Activated naive CD4-positive, alpha-beta T cell (primary cell): ENCODE data around the gene PRKN.

Experiments
- DNase-seq, 4 experiments: peaks; one replicate each; lab custom pipeline; 2025; lab: John Stamatoyannopoulos, UW

The PRKN gene

DNA sequence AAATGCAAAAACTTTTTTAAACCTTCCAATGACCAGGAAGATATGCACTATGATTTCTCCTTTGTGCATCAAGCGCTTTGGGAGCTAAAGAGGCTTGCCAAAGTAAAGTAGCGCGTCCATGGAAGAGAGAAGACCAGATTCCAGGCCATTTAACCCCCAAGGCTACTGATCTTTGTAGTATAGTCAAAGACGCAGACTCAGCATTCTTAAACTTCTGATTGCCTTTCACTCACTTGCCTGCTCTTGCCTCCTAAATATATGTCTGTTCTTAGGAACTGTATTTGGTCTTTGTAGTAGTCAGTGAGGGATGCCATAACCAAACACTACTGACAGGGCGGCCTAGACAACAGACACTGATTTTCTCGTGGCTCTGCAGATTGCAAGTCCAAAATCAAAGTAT, 426.4 kb downstream of the PRKN start:
- DNase-seq, result no peak

DNA sequence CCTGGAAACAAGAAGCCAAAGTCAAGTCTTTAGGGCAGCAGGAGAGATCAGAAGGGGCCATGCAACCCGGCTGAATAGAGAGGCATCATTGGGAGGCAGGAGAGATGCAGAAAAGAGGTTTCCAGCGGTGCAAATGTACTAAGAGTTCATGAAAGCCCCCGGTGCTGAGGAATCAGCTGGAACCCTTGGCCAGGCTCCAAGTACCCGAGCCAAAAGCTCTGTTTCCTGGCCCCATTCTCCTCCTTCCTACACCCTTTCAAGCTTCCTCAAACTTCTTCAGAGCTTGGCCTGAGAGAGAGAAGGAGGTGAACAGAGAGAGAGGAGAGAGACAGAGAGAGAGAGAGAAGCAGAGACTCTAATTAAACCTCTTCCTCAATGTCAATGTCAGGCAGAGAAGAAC, 433.5 kb downstream of the PRKN start:
- no peak for DNase-seq

DNA sequence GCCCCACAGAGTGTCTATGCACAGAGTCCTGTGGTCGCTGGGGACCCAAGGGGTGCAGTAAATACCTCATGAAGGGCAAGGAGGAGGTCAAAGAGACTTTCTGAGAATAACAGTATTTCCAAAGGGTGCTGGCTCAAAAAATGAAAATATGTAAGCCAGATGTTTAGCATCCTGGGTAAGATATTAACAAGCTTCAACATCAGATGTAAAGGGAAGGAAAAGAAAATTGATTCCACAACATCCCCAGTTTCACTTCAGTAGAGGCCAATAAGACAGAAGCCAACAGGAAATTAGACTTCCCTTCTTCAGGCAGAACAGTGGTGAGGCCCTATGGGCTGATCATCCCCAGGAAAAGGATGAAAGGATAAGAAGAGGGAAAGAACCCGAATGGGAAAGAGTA, 434.7 kb downstream of the PRKN start:
- no peak for DNase-seq

DNA sequence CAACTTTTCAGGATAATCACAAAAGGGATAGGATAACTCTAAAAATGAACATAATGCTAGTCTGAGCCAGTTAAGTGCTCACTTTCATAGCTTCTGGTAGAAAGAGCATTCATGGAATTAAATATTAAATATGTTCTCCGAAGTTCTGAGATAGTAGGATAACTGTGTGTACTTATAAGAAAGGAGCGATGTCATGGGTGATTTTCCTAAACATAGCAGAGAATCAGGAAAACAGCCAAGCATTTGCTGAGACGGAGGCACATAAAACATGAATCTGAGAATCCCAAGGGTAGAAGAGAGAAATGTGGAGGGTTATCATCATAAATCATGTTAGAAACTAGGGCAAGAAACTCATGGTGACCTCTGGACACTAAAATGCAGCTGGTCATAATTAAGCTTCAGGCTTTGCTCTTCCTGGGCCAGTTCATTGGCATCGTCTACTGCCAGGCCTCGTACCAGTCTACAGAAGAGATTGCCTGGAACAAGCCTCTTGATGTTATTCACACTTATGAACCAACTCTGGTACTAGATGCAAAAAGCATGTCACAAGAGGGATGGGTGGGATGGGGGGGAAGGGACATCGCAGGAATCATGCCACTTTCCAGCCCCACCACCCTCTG, 436.6 kb downstream of the PRKN start:
- no peak for DNase-seq

DNA sequence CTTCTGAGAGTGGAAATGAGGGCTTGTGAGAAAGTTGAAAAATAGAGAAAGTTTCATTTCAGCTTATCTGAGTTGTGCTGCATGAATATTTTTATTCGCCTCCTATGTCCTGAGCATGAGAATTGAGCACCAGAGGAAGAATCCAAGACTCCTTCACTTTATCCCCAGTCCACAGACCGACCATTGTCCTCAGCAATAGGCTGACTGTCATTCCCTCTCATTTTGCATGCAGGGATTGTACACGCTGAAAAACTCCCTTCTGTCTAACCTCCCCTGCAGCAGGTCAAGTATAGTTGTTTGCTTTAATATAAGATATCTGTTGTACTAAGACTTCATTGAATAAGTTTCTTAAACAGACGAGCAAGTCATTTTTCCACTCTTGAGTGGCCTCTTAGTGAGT, 437.6 kb downstream of the PRKN start:
- DNase-seq, result no peak

DNA sequence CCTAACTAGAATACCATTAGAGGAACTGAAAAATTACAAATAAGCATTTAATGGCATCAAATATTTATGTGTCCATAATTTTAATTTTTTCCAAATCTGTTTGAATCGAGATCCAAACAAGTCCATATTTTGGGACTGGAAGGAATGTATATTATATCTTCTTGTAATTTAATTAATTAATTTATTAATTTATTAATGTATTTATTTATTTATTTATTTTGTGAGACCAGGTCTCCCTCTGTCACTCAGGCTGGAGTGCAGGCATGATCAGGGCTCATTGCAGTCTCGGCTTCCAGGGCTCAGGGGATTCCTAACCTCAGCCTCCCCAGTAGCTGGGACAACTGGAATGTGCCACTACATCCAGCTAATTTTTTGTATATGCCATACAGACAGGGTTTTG, 453.6 kb downstream of the PRKN start:
- DNase-seq, result no peak

DNA sequence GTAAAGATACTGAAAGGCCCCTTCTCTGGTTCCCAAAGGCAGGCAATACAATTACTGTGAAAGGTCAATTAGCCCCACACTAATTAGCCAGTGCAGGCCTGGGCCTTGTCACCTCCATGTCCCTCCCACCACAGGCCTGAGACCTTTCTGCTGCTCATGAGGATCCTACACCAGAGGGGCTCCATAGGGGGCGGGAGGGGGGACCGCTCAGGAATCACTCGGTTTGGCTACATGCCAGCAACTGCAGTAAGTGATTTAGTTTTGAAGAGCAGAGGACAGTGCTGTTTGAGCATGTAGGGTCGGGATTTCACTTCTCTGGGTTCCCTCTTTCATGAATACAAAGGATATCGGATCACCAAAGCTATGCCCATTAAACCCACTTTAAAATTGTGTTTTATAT, 455.6 kb downstream of the PRKN start:
- DNase-seq, result no peak

DNA sequence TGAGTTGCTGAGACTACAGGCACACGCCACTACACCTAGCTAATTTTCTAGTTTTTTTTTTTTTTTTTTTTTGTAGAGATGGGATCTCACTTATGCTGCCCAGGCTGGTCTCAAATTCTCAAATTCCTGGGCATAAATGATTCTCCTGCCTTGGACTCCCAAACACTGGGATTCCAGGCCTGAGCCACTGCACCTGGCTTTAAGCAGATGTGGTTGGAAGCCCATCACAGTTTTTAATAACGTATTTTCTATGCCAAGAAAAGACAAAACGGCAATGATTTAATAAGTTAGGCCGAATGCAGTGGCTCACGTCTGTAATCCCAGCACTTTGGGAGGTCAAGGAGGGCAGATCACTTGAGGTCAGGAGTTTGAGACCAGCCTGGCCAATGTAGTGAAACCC, 456.6 kb downstream of the PRKN start:
- no peak for DNase-seq

DNA sequence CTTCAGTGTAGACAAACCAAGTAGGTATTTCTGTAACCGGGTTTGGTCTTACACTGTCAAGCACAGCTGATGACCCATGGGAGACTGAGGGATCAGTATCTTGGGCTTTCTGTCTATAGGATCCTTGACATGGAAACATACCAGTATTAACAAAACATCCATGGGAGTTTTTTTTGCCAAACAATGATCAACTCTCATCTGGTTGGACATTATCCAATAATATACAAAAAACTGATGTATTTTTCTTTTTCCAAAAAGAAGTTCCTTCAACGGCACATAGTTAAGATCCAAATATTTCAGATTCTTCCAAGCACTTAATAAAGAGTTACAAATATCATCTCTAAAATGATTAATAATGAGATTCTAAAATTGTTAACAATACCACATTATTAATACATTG, 459.9 kb downstream of the PRKN start:
- no peak for DNase-seq

DNA sequence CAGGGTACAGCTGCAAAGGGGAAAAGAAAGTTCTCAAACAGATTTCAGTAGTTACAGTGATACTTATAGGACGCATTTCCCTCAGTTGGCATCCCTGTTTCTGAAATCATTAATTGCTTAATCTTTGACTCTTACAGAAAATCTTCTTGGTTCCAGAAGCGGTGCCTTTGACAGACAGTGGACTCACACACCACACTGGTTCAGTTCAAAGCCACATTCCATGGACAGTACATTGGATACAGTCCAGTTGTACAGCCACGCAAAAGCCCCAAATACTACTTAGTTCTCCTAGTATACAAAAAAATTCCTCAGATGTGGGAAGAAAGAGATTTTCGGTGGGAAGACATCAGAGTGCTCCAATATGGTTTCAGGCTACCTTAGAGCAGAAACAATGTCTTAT, 460.4 kb downstream of the PRKN start:
- no peak for DNase-seq

DNA sequence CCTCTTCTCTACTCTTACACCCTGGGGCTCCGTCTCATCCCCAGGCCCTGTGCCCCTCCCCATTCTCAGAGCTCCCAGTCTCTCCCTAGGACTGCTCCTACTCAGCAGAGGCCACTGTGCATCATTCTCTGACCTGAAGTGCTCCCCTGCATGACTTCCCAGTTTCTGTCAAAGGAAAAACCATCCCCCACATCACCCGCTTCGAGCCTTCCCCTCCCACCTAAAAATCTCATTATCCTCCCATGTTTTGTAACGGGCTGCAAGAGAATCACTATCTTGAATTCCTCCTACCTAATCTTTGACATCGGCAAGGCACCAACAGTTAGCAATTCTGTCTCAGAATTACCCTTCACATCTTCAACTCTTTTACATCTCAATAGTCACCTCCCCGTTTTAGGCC, 463.0 kb downstream of the PRKN start:
- no peak for DNase-seq

DNA sequence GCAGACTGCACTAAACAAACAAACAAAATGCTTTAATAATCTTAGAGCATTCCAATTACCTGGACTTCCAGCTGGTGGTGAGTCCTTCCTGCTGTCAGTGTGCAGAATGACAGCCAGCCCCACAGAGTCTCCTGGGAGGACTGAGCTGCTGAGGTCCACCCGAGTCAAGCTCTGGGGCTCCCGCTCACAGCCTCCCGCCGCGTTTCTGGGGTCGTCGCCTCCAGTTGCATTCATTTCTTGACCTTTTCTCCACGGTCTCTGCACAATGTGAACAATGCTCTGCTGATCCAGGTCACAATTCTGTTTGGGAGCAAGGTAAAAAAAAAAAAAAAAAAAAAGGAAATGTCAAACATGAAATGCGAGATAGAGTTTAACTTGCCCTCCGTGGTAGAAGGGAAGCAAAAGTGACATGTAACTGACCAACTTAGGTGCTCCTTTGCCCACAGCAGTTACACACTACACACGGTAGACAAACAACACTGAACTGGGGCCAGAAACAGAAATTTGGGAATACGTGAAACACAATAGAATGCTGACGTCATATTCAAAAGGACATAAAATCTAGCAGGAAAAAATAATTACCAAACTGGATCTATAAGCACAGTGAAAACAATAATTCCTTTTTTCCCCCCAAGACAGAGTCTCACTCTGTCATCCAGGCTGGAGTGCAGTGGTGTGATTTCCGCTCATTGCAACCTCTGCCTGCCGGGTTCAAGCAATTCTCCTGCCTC, 464.9 kb downstream of the PRKN start:
- no peak for DNase-seq

DNA sequence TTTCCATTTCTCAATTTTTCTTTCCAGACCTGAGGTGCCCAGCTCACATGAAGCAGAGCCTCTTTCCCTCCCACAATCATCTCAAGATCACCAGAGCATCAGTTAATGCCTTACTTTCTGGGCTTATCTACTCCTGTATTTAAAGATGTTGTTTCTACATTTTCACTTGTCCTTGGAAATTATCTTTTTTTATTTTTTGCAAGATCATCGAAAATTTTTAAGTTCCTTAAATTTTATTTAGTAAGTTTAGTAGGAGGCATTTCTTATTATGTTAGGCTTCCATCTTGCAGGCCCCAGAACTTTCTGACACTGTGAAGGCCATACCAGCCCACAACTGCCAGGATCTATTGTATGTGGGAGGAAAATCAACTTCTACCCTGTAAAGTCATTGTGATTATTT, 466.0 kb downstream of the PRKN start:
- no peak for DNase-seq

DNA sequence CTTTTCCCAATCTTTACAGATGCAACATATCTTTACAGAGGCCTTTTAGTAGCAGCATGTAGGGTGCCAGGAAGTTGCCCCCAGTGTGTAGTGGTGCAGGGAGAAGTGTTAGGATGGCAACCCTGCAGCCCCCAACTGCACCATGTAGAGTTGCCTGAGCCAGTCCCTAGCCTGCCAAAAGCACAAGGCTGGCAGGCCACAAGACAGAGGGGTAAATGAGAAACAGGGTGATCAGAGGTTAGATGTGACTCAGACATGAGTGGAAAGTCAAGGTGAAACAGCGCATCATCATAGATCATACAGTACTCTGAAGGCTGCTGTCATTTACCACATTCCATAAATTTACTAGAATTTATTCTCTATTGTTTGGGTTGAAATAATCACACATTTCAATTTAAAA, 467.5 kb downstream of the PRKN start:
- DNase-seq, result no peak

DNA sequence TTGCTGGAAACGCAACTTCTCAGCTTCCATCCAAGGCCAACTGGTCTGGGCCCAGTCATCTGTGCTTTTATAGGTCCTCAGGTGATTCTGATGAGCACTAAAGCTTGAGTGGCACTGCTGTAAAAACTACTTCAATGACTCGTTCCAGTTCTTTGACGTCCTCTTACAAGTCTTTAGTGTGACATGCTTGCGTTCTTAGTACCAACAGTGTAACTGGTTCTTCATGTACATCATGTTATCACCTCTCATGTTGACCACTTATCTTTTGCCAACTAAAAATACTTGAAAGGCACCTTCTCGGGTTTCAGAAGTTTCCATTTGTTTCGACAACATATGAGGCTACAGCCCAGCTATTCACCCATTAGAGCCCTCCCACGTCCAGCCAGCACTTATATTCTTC, 468.9 kb downstream of the PRKN start:
- DNase-seq, result no peak

DNA sequence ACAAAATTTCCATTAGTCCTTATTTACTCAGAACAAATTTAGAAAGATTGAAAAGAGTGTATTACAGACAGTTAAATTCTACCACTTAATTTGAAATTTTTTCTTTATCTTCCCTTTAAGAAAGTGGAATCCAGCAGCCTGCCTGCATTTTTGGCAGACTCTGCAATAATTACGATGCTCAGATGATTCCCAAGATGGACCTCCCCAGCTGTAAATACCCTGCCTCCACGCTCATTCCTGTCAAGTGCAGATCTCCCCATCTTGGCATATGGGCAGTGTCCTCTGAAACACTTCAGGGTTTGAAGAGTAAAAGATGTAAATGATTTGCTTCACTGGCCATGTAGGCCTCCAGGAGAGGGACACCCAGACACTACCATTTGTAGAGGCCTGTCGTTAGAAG, 471.2 kb downstream of the PRKN start:
- no peak for DNase-seq

DNA sequence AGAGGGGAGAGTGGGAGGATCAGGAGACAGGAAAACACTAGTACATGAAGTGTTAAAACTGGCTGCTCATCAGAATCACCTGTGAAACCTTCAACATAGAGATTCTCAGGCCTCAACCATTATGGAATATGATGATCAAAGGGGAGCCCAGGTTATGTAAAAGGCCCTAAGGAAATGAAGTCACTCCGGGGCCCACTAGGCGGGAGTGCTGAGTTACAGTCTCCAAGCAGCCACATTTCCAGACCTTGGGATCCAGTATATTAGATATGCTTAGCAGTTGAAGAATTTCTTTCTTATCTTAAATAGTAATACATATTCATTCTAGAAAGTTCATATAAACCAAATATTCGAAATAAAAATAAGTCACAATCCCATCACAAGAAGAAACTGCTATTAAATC, 476.3 kb downstream of the PRKN start:
- DNase-seq, result no peak

DNA sequence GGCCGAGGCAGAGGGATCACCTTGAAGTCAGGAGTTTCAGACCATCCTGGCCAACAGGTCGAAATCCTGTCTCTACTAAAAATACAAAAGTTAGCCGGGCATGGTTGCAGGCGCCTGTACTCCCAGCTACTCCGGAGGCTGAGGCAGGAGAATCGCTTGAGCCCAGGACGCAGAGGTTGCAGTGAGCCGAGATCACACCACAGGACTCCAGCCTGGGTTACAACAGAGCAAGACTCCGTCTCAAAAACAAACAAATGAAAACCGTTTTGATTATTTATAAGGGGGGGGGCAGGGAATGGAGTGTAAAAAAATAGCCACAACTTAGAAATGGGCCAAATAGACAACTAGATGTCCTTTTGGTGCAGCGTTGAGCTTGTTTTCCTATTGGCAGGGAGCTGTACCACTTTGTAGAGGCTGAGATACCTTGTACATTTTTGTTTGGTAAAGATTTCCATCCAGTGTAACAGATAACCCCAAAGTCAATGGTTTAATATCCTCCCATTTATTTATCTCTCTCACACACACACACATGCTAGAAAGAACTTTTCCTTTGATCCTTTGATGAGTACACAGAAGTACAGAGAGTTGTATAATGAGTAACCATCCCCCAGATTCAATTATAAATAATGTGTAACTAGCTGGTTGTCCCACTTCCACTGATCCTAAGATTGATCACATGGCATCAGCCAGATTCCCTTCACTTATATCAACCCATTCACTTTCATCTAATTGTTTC, 477.5 kb downstream of the PRKN start:
- DNase-seq, result no peak

DNA sequence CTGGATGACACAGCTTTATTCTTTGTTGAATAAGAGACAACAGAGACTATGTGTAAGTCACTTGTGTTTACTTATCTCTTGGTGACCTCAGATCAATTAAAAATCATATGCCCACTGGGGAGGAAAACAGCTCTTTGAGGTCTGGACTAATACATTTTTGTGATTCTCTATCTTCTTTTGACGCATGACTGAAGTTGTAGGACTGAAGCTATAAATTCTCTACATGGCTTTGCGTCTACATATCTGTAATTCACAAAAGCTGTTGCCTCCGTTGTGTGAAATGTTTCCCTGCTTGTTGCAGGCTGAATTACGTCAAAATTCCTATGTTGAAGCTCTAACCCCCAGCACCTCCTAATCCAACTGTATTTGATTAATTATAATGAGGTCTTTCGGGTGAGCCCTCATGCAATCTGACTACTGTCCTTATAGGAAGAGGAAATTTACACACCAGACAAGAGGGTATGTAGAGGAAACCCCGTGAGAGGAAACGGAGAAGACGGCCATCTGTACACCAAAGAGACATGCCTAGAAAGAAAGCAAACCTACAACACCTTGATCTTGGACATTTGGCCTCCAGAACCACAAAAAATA, 481.6 kb downstream of the PRKN start:
- DNase-seq, result no peak

DNA sequence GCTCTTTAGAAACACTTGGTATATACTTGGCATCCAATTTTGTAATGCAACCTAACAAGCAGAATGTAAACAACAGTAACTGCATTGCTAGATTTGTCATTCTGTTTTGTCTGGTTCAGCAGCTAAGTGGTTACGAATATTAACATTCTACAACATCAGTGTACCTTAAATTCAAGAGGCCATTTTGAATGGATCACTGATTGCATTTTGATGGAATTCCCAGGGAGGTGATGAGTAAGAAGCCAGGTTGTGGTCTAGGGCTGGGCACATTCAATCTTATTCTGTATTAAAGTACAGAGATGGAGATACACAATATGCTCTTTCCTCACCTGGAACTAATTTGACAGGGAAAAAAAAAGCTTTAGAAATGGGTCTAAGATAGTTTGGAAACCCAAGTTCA, 483.5 kb downstream of the PRKN start:
- no peak for DNase-seq

DNA sequence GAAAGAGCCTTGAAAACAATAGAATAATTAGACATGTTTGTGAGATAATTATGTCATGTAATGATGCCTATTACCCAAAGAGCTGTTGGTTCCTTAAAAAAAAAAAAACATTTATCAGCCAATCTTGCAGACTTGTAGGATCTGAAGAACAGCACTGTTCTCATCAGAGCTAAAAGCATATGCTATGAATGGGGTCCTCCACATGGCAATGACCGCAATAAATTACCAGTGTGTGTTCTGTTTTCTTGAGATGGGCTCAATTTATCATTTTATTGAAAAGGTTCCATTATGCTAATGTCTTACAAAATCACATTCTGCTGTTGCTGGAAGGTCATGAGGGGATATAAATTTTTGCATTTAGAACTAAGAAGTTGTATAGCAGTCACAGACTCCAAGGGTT, 484.7 kb downstream of the PRKN start:
- DNase-seq, result no peak

DNA sequence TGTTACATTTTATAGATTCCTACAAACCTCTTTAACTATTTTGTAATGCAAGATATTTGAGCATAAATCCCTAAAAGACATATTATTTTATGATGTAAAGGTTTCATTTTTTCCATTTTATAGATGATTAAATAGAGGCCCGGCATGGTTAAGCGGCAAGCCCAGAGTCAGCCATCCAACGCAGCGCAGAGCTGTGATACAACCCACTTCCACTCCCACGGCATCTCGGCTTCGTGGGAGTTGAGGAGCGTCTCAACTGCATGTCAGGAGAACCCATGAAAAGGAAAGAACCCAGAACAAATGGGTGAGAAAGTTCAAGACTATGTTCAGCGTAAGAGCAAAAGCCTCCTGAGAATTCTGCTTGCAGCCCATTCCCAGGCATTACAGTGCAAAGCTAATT, 488.2 kb downstream of the PRKN start:
- no peak for DNase-seq

DNA sequence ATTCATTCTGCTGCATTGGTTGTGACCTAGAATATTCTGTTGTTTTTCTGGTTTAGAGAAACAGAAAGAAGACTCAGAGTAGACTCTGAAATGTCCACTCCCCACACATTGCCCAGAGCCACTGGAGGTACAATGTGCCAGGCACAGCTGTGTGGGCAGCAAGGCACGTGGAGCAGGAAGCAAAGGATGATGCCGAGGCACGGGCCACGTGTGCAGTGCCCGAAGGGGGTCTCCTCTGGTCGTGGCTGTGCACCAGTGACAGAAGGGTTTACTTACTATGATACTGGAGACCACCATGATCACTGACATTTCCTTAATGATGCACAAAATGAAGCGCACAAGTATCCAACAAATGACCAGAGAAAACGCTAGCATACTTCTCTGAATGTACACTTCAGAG, 488.9 kb downstream of the PRKN start:
- no peak for DNase-seq
